ENCODE data around the gene UNC45A.

Gene UNC45A

GRCh38 chr15:90933301-90933700, 1.8 kb upstream of the UNC45A start:
- DNase-seq = no peak
- in situ Hi-C loops (cut with MboI; ENCODE audit: low pct_unique_long_range_greater_than_20kb, low sequenced_read_pairs) = no loop called here

GRCh38 chr15:90934256-90934948, 683 bp upstream of the UNC45A start:
- DNase-seq = peak; percentile 89
- in situ Hi-C loops (cut with MboI; ENCODE audit: low pct_unique_long_range_greater_than_20kb, low sequenced_read_pairs) = no loop called here

- in situ Hi-C loops (cut with MboI; ENCODE audit: low pct_unique_long_range_greater_than_20kb, low sequenced_read_pairs) = no loop called here
- no peak for DNase-seq
Measured at GRCh38 chr15:90936823-90937222, 1.7 kb downstream of the UNC45A start.

- in situ Hi-C loops (cut with MboI; ENCODE audit: low pct_unique_long_range_greater_than_20kb, low sequenced_read_pairs) = no loop called here
Measured at GRCh38 chr15:90938261-90938660, 3.2 kb downstream of the UNC45A start.

DNA sequence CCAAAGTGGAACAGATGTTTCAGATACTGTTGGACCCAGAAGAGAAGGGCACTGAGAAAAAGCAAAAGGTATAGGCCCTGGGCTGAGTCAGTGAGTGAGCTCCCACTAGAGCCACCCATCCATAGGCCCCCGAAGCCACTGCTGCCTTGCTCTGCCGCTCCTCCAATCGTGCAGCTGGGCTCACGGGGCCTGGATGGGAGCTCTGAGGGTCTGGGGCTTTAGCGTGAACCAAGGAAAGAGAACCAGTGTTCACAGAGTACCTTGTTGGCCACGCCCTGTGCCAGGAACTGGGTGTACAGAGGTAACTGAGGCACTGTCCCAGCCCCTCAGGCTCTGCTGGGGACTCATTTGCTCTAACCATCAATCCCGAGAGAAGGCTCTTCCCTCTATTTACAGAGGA, 4.7 kb downstream of the UNC45A start:
- no peak for DNase-seq
- in situ Hi-C loops (cut with MboI; ENCODE audit: low pct_unique_long_range_greater_than_20kb, low sequenced_read_pairs) = no loop called here

More at GRCh38 chr15:90938261-90938660, 3.2 kb downstream of the UNC45A start:
- no peak for DNase-seq

DNA sequence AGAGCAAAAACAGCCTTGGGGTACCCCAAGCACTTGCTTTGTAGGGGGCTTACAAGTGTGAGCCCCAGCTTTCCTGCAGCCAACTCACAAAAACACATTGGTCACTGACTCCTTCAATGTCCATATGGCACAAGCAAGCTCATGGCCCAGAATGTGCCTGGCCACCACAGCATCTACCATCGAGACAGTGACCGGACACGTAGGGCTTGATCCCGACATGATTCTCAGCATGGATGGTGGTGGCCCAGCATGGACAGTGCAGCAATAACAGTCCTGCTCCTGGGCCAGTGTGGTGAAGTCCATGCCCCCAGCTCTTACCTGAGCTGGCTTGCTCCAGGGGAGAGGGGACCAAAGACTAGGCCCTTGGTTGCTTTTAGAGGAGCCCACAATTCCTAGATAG, 6.0 kb downstream of the UNC45A start:
- DNase-seq = no peak
- in situ Hi-C loops (cut with MboI; ENCODE audit: low pct_unique_long_range_greater_than_20kb, low sequenced_read_pairs) = no loop called here

GRCh38 chr15:90942354-90943120, 7.5 kb downstream of the UNC45A start:
- no peak for DNase-seq
- in situ Hi-C loops (cut with MboI; ENCODE audit: low pct_unique_long_range_greater_than_20kb, low sequenced_read_pairs) = no loop called here

DNA sequence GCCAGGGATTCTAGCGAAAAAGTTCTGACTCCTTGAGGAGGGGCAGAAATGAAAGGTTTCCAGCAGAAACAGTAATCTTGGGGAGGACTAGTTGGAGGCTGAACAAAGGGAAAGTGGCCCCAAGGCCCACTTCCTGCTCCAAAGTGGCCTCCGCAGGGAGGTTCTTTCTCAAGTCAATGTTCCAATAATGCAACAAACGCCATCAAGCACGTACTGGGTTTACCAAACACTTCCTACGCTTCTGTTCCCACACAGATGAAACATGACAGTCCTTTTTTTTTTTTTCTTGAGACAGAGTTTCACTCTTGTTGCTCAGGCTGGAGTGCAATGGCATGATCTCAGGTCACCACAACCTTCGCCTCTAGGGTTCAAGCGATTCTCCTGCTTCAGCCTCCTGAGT, 10.0 kb downstream of the UNC45A start:
- in situ Hi-C loops (cut with MboI; ENCODE audit: low pct_unique_long_range_greater_than_20kb, low sequenced_read_pairs) = no loop called here
- no peak for DNase-seq

GRCh38 chr15:90946538-90946937, 11.5 kb downstream of the UNC45A start:
- in situ Hi-C loops (cut with MboI; ENCODE audit: low pct_unique_long_range_greater_than_20kb, low sequenced_read_pairs) = no loop called here
- no peak for DNase-seq

DNA sequence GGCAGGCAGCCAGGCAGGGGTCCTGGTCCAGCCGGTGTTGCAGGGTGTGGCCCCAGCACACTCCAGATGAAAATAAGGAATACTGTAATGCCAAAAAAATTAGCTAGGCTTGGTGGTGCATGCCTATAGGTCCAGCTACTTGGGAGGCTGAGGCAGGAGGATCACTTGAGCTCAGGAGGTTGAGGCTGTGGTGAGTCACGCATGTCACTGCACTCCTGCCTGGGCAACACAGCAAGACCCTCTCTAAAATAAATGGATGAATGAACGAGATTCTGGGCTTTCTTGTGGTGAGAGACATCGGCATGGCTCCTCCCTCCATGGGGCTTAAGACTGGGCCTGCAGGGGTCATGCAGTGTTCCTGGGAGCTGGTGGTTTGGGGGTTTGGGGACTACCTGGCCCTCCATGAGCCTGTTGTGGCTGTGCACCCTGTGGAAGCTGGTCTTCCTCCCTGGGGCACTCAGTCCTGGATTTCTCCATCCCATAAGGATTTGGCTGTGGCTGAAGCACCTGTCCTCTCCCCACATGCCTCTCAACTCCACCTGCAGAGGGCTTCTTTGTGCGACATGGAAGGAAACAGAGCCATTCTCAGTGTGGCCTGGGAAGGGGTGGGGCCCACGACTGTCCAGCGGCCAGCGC, 12.0 kb downstream of the UNC45A start:
- in situ Hi-C loops (cut with MboI; ENCODE audit: low pct_unique_long_range_greater_than_20kb, low sequenced_read_pairs) = no loop called here
- DNase-seq = no peak

DNA sequence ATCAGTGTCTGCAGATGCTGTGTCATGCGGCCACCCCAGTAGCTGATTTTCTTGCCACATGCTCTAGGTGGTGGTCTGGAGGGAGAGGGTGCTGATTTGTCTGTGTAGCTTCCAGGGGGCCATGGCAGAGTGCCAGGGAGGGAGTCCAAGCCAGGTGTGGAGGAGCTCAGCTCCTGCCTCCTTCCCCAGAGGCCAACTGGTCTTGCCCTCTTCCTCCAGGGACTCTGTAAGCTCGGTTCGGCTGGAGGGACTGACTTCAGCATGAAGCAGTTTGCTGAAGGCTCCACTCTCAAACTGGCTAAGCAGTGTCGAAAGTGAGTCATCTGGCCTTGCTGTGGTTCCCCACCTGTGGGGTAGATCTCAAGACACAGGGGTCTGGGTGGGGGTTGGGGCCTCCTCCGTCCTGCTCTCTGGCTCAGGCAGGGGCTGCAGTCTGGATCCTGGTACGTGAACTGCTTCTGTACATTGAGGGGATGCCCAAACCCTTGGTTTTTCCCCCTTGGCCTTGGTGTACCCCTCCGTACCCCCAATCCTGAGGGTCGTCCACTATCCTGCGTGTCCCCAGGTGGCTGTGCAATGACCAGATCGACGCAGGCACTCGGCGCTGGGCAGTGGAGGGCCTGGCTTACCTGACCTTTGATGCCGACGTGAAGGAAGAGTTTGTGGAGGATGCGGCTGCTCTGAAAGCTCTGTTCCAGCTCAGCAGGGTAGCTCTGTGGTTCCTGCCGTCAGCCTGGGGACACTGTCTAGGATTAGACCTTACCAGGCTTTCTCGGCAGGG, 12.7 kb downstream of the UNC45A start:
- no peak for DNase-seq
- in situ Hi-C loops (cut with MboI; ENCODE audit: low pct_unique_long_range_greater_than_20kb, low sequenced_read_pairs) = no loop called here

- in situ Hi-C loops (cut with MboI; ENCODE audit: low pct_unique_long_range_greater_than_20kb, low sequenced_read_pairs) = no loop called here
- DNase-seq = no peak
Measured at GRCh38 chr15:90948506-90948905, 13.4 kb downstream of the UNC45A start.

- no peak for DNase-seq
- in situ Hi-C loops (cut with MboI; ENCODE audit: low pct_unique_long_range_greater_than_20kb, low sequenced_read_pairs) = no loop called here
Measured at GRCh38 chr15:90949979-90950675, 15.0 kb downstream of the UNC45A start.

DNA sequence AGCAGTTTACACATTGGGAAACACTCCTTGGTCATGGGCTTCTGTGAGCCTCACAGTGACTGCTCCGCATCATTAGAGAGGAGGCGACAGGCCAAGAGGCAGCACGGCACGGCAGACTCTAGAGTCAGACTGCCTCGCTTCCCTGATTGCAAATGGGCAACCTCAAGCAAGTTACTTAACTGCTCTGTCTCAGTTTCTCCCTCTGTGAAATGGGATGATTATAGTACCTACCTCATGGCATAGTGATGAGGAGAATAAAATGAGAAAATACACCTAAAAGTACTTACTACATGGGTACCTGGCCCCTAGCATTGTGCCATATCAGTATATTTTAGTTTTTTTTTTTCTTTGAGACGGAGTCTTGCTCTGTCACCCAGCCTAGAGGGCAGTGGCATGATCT, 15.6 kb downstream of the UNC45A start:
- in situ Hi-C loops (cut with MboI; ENCODE audit: low pct_unique_long_range_greater_than_20kb, low sequenced_read_pairs) = no loop called here
- DNase-seq = no peak

DNA sequence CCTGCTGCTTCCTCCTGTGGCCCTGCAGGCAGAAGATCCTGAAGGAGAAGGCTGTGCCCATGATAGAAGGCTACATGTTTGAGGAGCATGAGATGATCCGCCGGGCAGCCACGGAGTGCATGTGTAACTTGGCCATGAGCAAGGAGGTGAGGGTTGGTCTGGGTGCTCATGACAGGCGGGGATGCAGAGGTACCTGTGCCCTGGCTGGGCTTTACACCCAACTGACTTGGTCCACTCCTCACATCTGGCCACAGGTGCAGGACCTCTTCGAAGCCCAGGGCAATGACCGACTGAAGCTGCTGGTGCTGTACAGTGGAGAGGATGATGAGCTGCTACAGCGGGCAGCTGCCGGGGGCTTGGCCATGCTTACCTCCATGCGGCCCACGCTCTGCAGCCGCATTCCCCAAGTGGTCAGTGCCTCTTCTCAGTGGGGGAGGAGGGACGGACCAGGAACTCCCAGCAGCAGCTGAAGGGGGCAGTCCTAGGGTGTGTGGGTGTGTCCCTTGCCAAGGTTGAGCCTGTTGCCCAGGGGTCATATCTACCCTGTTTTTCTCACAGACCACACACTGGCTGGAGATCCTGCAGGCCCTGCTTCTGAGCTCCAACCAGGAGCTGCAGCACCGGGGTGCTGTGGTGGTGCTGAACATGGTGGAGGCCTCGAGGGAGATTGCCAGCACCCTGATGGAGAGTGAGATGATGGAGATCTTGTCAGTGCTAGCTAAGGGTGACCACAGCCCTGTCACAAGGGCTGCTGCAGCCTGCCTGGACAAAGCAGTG, 18.0 kb downstream of the UNC45A start:
- no peak for DNase-seq
- in situ Hi-C loops (cut with MboI; ENCODE audit: low pct_unique_long_range_greater_than_20kb, low sequenced_read_pairs) = no loop called here

DNA sequence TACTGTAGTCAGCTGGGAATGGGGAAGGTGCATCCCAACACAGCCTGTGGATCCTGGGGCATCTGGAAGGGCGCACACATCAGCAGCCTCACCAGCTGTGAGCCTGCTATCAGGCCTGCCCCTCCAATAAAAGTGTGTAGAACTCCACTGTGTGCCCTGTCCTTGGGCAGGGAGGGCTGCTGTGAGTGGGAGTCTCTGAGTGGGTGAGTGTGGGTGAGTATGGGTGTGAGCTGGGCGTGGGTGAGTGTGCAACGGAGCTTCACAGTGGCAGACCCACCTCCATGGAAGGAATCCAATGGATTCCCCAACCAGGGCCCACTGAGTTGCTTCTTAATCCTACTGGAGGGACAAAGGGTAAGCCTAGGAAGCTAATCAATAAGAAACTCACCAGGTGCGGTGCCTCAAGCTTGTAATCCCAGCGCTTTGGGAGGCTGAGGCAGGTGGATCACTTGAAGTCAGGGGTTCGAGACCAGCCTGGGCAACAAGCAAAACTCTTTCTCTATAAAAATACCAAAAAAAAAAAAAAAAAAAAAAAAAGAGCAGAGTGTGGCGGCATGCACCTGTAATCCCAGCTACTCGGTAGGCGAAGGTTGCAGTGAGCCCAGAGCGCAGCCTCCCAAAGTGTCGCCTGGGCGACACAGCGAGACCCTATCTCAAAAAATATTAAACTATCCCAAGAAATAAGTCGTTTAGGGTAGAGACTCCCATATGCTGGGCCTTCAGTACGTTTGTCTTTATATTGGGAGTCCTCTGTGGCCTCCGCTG, 19.0 kb downstream of the UNC45A start:
- no peak for DNase-seq
- in situ Hi-C loops (cut with MboI; ENCODE audit: low pct_unique_long_range_greater_than_20kb, low sequenced_read_pairs) = no loop called here

- DNase-seq = peak; percentile 95
- in situ Hi-C loops (cut with MboI; ENCODE audit: low pct_unique_long_range_greater_than_20kb, low sequenced_read_pairs) = no loop called here
Measured at GRCh38 chr15:90954712-90955623, 19.9 kb downstream of the UNC45A start, which contains the start of gene RCCD1. TSS of gene RCCD1 (plus strand) at chr15:90954884. CDS start at chr15:90956735, 1,851 bp downstream.

Measured in KBM-7 (cell line).